SJCRH30 (cell line): Measurements from ENCODE around the gene ETV6. TPM values are rescaled to one million over a fixed set of nuclear protein-coding genes. Genes with fewer than 3 reads are reported as not detected.

Source experiments
- DNase-seq, 2 experiments: peaks; one replicate each; pipeline ENCODE4 v3.0.0-alpha.2; 2015 to 2020
- H3K27ac ChIP-seq: fragments of 250-450 bp; sonication (Bioruptor Pico); 2 replicates; pipeline ENCODE4 v1.5.1; 2020; ENCODE audit warnings: mild to moderate bottlenecking, moderate library complexity
- H3K27me3 ChIP-seq: fragments of 250-450 bp; sonication (Bioruptor Pico); 2 replicates; pipeline ENCODE4 v1.5.1; 2020; ENCODE audit warnings: mild to moderate bottlenecking, moderate library complexity
- H3K36me3 ChIP-seq: fragments of 250-450 bp; sonication (Bioruptor Pico); 2 replicates; pipeline ENCODE4 v1.5.1; 2020; ENCODE audit warnings: mild to moderate bottlenecking, moderate library complexity
- H3K4me1 ChIP-seq: fragments of 250-450 bp; sonication (Bioruptor Pico); 2 replicates; pipeline ENCODE4 v1.5.1; 2020; ENCODE audit warnings: mild to moderate bottlenecking, moderate library complexity
- H3K4me3 ChIP-seq: fragments of 250-450 bp; sonication (Bioruptor Pico); 2 replicates; pipeline ENCODE4 v1.5.1; 2020; ENCODE audit warnings: mild to moderate bottlenecking, moderate library complexity
- H3K9me3 ChIP-seq: fragments of 250-450 bp; sonication (Bioruptor Pico); replicated peaks from 2 replicates; pipeline ENCODE4 v1.5.1; 2020; ENCODE audit warnings: mild to moderate bottlenecking, moderate library complexity
- total RNA-seq: library from RNA; depleted of rRNA; stranded (reverse); fragments of >200 nt; shearing (Covaris generic); gene quantifications from 2 replicates; pipeline ENCODE4 v1.2.3, GENCODE V29; 2014

The ETV6 gene
- total RNA-seq, 1 experiment from 2014 or later, result 5.6 TPM

DNA sequence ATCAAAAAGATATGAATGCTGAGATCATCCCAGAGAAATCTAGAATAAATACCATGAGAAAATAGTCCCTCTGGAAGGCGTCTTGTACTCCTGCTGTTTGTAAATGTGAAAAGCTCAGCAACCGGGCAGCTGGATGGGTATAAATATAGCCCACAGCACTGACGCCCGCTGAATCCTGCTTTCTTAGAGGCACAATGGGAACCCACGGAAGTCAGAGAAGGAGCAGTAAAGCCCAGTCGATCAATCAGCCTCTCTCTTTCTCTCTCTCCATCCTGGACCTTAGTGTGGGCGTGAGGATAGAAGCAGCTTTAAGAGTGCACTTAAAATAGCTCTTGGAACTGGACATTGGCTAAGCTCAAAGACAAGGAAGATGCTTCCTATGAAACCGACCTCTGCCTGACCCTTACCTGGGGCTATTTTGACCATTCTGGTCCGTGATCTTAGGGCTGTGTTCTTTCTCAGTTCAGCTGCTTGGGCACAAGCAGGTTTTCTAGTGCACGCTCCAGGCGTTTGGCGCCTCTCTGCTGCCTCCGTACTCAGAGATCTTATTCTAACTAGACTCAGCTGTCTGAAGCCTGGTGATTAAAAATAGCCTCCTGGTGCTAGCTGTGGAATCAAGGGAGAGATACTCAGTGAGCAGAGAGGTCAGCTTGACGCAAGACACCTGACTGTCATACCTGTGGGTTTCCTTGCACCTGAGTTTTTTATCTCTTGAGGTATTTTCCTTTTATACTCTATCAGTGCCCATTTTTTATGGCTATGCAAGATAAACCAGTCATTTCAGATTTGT is 144.6 kb downstream of the ETV6 start:
- H3K4me1 ChIP-seq, result peaks cover 43% of the 10 kb centered on the region
- no peak overlapping the region for H3K4me3 ChIP-seq
- H3K9me3 ChIP-seq, result no peaks in the 10 kb centered on the region
- H3K36me3 ChIP-seq, result peaks cover 2% of the 10 kb centered on the region; the same call in 1 of the 2 replicates
- no peak overlapping the region for H3K27ac ChIP-seq
- H3K27me3 ChIP-seq, result no peaks in the 10 kb centered on the region
- DNase-seq, result no peak

DNA sequence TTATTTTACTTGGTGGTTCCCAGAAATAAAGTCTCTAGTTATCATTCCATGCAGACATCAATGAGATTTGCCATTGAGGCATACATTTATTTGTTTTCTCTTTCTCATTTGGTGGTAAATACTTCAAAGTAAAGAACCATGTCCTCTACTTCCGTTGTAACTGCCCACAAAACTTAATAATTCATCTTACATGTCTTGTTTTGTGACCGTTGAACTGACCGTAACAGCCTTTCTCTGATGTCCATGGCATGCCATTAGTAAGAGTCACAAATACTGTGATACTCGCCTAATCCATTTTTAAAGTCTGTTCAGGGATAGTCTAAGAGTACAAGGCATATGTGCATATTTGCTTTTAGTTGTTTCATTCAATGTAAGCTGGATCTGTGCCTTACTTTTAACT is 145.3 kb downstream of the ETV6 start:
- no peak for DNase-seq
- Histone ChIP-seq H3K9me3 (no peaks in the 10 kb centered on the region; the same call in 1 of the 2 replicates), H3K4me3 (no peak overlapping the region), H3K4me1 (peaks cover 45% of the 10 kb centered on the region), H3K36me3 (peaks cover 2% of the 10 kb centered on the region; the same call in 1 of the 2 replicates), H3K27ac (no peak overlapping the region), H3K27me3 (no peaks in the 10 kb centered on the region)

DNA sequence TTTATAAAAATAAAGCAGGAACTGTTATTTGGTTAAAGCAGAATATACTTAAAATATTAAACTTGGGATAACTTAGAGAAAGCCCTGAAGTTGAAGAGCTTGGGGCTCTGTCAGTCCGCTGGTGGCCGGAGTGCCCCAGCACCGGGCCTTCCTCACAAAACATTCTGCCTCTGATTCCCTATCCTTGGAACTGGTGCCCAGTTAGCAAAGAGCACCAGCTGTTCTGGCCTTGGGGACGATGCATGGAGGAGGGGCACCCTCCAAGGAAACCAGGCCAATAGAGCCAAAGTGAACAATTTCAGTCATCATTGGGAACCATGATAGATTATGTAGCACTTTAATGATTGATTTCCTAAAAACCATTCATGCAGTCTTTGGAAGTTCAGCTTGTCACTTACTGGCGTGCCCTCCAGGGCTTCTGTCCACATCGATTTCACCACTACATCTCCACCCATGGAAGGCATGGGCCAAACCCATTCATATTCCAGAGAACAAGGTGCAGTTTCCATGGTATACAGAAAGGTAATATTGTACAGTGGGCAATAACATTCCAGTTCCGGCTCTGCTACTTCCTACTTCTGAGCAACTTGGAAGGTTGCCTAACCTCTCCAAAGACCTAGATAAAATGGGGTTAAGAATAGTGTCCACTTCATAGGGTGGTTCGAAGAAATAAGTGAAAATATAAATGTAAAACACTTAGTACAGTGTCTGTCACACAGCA is 145.9 kb downstream of the ETV6 start:
- no peaks in the 10 kb centered on the region for H3K27me3 ChIP-seq
- DNase-seq, result peak in 1 of 2 experiments; percentile 19
- H3K27ac ChIP-seq, result peak overlapping the region; percentile 52
- H3K9me3 ChIP-seq, result no peaks in the 10 kb centered on the region; the same call in 1 of the 2 replicates
- H3K36me3 ChIP-seq, result peaks cover 2% of the 10 kb centered on the region; the same call in 1 of the 2 replicates
- H3K4me3 ChIP-seq, result peak overlapping the region; percentile 6
- peaks cover 45% of the 10 kb centered on the region for H3K4me1 ChIP-seq

DNA sequence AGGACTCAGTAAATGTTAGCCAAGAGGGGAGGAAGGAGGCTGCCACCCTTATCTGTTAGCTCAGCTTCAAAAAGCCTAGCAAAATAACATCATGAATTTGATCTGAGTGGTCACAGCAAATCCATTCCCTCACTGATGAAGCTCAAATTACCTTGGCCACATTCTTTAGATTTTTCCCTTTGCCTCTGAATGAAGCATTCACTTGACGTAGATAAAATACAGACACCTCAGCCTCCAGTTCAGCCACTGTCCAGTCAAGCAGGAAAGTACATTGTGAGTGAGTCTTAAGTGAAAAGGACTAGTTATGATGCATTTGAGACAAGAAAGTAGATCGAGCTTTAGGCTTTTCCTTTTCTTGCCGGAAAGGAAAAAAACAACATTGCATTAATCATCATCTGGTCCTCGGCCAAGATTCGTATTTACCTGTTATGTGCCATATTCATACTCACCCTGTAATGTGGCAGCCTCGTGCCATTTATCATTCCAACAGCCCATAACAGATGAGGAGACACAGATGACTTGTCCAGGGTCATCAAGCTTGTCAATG is 146.5 kb downstream of the ETV6 start:
- peaks cover 45% of the 10 kb centered on the region for H3K4me1 ChIP-seq
- H3K4me3 ChIP-seq, result peak overlapping the region; percentile 6

DNA sequence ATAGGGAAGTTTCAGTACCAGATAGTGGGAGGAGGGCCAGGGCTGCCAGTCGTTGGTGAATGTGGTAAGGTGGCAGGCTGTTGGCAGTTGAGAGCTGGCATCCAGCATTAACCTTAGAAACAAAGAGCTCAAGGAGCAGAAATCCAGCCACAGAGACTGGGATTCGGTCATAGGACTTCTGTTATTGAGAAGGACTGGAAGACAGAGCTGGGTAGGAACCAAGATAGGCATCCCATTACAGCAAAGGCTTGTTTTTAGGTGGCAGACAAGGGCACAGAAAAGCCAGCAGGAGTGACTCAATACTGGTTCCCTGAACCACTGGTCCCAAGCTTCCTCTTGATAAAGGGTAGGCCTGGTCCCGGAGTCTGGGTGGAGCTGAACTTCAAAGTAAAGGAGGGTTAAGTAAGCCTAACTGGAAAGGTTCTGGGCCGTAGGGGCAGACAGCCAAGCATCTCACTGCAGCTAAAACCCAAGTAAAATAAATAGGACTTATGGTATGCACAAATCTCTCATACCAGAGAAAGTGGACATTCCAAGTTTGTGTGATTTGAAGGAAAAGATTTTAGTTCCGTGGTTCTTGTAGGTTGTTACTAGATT is 147.9 kb downstream of the ETV6 start:
- no peak overlapping the region; the same call in 1 of the 2 replicates for H3K27ac ChIP-seq

More for the DNA sequence above, 146.5 kb downstream of the ETV6 start:
- peaks cover 2% of the 10 kb centered on the region; the same call in 1 of the 2 replicates for H3K36me3 ChIP-seq
- no peaks in the 10 kb centered on the region for H3K27me3 ChIP-seq
- peak; percentile 24 to 69 for DNase-seq
- peak overlapping the region; percentile 52 for H3K27ac ChIP-seq
- H3K9me3 ChIP-seq, result no peaks in the 10 kb centered on the region; the same call in 1 of the 2 replicates

DNA sequence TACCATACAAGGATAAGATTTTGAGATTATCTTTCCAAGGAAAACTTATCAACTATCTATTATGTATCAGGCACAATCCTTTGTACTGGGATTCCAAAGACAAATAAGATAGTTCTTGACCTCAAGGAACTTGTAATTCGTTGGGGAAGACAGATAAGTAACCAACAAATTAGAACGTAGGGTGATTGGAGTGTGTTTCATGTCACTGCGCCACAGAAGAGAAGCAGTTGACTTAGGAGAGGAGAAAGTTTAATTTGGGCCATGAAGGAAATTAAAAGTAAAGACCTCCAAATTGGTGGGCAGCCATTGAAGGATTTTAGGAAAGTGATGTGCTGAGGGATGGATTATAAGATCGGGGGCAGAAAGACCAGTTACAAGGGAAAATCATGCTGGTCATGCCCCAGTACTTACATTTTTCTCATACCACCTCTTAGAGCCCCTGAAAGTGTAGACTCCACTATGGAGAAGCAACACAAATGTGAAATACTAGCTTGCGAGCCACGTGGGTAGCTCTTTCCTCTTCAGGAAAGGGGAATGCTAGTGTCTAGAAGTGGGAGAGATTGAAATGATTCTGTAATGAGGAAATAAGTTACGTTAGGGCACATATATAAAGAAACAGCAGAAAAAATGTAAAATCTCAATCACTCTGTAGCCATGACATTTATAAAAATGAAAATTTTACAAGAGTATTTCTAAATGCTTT is 148.7 kb downstream of the ETV6 start:
- no peaks in the 10 kb centered on the region for H3K27me3 ChIP-seq
- no peak for DNase-seq
- H3K27ac ChIP-seq, result peak overlapping the region; percentile 60
- H3K4me1 ChIP-seq, result peaks cover 45% of the 10 kb centered on the region
- H3K4me3 ChIP-seq, result no peak overlapping the region; the same call in 1 of the 2 replicates
- H3K9me3 ChIP-seq, result no peaks in the 10 kb centered on the region; the same call in 1 of the 2 replicates
- H3K36me3 ChIP-seq, result peaks cover 2% of the 10 kb centered on the region; the same call in 1 of the 2 replicates

More for the DNA sequence above, 147.9 kb downstream of the ETV6 start:
- Histone ChIP-seq H3K9me3 (no peaks in the 10 kb centered on the region; the same call in 1 of the 2 replicates), H3K27me3 (no peaks in the 10 kb centered on the region), H3K4me1 (peaks cover 45% of the 10 kb centered on the region), H3K36me3 (peaks cover 2% of the 10 kb centered on the region; the same call in 1 of the 2 replicates), H3K4me3 (no peak overlapping the region)
- DNase-seq, result peak in 1 of 2 experiments; percentile 17

DNA sequence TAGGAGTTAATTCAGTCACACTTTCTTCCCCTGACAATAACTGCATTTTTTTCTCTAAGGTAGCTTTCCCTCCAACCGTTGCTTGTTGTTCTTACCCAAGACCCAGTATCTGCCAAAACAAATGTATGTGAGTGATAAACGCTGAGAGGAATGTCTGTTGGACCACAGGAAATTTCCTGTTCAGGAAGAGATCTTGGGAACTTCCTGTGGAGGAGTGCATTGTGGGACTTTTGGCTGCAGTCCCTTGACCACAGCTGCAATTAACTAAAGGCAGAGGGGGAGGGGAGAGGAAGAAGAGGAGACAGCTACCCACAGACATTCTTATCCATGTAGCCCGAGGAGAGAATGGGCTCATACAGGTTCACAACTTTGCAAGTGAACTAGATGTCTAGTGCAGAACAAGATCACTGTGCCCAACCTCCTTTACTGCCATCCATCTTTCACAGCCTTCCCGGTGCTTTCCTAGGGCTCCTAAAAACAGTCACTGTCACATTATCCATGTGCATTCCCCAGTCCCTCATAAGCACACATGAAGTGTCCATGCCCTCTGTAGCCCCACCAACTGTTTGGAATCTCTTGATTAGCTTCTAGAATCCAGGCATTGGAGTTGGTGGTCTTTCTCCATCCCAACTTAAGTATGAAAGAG is 149.5 kb downstream of the ETV6 start:
- peak; percentile 61 to 71 for DNase-seq
- Histone ChIP-seq H3K36me3 (peaks cover 2% of the 10 kb centered on the region; the same call in 1 of the 2 replicates), H3K9me3 (no peaks in the 10 kb centered on the region; the same call in 1 of the 2 replicates)

DNA sequence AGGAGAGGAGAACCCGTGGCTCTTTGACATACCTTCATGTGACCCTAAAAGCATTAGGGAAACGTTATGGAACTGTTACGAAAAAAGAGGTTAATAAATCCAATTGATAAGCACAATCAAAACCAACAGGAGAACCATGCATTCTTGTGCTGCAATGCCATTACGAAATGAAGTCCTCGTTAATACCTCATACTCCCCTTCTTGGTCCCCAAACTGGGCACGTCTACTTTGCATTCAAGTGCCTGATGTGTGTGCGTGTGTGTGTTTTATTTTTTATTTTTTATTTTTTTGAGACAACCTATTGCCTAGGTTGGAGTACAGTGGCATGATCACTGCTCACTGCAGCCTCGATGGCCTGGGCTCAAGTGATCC is 150.0 kb downstream of the ETV6 start:
- DNase-seq, result no peak
- Histone ChIP-seq H3K4me3 (no peak overlapping the region), H3K36me3 (peaks cover 2% of the 10 kb centered on the region; the same call in 1 of the 2 replicates), H3K4me1 (peaks cover 45% of the 10 kb centered on the region), H3K27me3 (no peaks in the 10 kb centered on the region), H3K27ac (peak overlapping the region; percentile 60; the same call in 1 of the 2 replicates), H3K9me3 (no peaks in the 10 kb centered on the region; the same call in 1 of the 2 replicates)

More for the DNA sequence above, 149.5 kb downstream of the ETV6 start:
- H3K27ac ChIP-seq, result peak overlapping the region; percentile 60
- H3K4me1 ChIP-seq, result peaks cover 45% of the 10 kb centered on the region
- H3K27me3 ChIP-seq, result no peaks in the 10 kb centered on the region
- no peak overlapping the region; the same call in 1 of the 2 replicates for H3K4me3 ChIP-seq

DNA sequence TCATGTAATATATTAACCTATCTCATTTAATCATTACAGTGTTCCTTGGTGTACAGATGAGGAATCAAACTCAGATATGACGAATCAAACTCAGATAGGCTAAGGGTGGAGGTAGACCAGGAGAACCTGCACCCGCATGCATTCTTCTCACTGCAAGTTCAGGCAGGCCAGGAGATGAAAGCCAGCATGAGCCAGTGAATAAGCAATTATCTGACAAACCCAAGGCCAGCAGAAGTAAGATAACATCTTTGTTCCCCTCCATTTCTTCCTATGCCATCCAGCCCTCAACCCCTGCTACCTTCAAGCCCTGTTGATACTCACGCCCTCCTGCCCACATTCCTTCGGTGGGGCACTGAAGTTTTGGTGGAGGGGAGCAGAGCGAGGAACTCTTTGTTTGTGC is 152.2 kb downstream of the ETV6 start:
- Histone ChIP-seq H3K36me3 (peaks cover 2% of the 10 kb centered on the region; the same call in 1 of the 2 replicates), H3K27me3 (no peaks in the 10 kb centered on the region), H3K4me1 (peaks cover 26% of the 10 kb centered on the region), H3K9me3 (no peaks in the 10 kb centered on the region; the same call in 1 of the 2 replicates), H3K4me3 (no peak overlapping the region), H3K27ac (no peak overlapping the region)
- DNase-seq, result no peak

DNA sequence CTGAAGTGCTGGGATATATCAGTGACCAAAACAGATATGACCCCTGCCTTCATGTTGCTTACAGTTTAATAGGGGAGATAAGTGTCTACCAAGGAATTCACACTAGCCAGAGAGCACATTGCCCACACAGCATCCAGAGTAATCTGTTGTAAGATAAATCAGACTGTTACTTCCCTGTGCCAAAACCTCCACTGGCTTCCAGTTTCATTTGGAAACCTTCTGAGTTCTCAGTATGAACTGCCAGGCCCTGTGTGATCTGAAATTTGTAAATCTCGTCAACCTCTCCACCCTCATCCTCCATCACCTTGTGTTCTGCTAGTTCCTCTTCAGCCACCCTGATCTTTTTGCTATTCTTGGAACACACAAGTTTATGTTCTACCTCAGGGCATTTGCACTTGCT is 154.7 kb downstream of the ETV6 start:
- no peak overlapping the region for H3K4me3 ChIP-seq
- peaks cover 2% of the 10 kb centered on the region for H3K4me1 ChIP-seq
- no peak for DNase-seq
- H3K27ac ChIP-seq, result no peak overlapping the region
- no peaks in the 10 kb centered on the region for H3K27me3 ChIP-seq
- no peaks in the 10 kb centered on the region; the same call in 1 of the 2 replicates for H3K9me3 ChIP-seq
- H3K36me3 ChIP-seq, result no peaks in the 10 kb centered on the region

DNA sequence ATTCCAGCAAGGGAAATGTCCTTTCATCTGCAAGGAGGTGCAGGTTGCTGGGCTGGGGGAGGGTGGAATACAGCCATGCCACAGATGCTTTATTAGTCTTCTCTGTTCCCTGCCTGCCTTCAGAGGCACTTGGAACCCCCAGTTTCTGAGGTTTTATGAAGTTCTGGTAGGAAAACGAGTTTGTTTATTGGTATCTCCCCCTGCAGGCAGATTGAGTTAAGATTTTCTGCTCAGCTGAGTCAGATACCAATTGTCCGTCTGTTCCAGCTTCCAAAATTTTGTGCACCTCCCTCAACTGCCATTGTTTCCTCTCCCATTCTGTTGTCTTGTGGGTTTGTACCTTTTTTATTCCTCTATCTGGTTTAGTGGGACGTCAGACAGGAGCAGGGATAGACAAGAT is 155.6 kb downstream of the ETV6 start:
- H3K27ac ChIP-seq, result no peak overlapping the region
- no peak overlapping the region for H3K4me3 ChIP-seq
- no peaks in the 10 kb centered on the region for H3K9me3 ChIP-seq
- no peaks in the 10 kb centered on the region for H3K27me3 ChIP-seq
- no peaks in the 10 kb centered on the region for H3K36me3 ChIP-seq
- H3K4me1 ChIP-seq, result no peaks in the 10 kb centered on the region
- no peak for DNase-seq

DNA sequence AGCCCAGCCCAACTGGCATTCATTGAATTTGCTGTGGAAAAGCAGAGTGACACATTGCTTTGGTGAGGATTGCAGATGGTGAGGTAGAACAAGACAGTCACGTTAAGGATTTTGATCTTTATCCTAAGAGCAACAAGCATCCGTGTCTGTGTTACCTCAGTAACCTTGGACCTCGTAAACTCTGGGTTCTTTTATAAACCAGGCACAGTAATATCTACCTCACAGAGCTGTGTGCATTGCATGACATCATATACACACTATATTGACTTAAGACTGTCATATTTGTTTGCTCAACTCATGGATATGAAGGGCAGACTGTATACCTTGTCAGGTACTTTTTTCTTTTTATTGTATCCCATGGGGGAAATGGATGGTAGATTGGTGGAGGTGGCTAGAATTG is 156.2 kb downstream of the ETV6 start:
- DNase-seq, result no peak
- H3K27me3 ChIP-seq, result no peaks in the 10 kb centered on the region
- H3K4me3 ChIP-seq, result no peak overlapping the region

DNA sequence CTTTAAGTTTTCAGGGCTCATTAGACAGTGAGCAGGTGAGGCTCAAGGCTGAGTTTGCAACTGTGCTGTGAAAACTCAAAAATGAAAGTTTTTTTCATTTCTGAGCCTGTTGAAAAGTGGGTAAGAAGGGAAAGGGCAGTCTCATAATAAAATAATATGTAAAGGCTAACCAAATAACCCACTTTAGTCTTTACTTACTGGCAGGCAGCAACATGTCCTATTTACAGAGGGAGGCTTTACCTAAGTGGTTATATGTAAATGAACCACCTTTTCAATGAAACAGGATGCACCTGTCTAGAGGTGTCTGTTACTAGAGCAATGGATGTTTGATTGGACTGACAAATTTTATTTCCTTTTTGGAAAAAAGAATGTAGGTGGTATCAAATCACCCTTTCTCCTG is 158.0 kb downstream of the ETV6 start:
- Histone ChIP-seq H3K27ac (no peak overlapping the region), H3K9me3 (no peaks in the 10 kb centered on the region), H3K4me1 (peaks cover 12% of the 10 kb centered on the region), H3K36me3 (no peaks in the 10 kb centered on the region), H3K4me3 (no peak overlapping the region), H3K27me3 (no peaks in the 10 kb centered on the region)
- no peak for DNase-seq

More for the DNA sequence above, 156.2 kb downstream of the ETV6 start:
- Histone ChIP-seq H3K9me3 (no peaks in the 10 kb centered on the region), H3K36me3 (no peaks in the 10 kb centered on the region), H3K27ac (no peak overlapping the region), H3K4me1 (no peaks in the 10 kb centered on the region)
